ENCODE results near the gene PMM2.

DNA sequence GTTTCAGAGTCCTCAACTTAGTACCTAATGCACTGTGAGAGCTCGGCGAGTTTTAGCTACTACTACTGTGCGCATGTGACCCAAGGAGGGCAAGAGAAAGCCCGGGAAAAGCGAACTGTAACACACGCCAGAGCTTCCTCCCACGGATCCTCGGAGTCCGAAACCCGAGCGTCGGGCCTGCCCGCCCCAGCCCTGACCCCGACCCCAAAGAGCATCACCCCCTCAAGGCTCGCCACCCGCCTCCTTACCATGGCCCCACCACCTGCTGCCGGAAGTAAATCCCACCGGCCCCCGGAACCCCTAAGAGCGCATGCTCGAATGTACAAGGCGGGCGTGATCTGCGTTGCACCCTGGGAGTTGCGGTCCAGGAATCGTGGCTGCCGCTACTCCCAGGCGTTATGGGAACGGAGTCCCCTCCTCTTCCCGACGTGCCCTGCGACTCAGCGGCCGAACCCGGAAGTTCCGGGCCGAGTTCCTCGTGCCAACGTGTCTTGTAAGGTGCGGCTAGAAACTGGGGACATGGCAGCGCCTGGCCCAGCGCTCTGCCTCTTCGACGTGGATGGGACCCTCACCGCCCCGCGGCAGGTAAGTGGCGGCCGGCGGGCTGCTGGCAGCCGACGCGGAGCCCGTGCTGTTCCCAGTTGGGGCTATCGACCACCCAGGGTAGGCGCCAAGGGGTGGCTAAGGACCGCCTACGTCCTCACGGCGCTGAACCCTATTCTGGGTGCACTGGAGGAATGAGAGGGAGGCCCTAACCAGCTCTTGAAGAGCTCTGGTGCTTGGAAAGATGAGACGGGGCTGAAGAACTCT, at the start of gene PMM2, which contains the start of gene TMEM186:
- TF ChIP-seq, protein P1, sequence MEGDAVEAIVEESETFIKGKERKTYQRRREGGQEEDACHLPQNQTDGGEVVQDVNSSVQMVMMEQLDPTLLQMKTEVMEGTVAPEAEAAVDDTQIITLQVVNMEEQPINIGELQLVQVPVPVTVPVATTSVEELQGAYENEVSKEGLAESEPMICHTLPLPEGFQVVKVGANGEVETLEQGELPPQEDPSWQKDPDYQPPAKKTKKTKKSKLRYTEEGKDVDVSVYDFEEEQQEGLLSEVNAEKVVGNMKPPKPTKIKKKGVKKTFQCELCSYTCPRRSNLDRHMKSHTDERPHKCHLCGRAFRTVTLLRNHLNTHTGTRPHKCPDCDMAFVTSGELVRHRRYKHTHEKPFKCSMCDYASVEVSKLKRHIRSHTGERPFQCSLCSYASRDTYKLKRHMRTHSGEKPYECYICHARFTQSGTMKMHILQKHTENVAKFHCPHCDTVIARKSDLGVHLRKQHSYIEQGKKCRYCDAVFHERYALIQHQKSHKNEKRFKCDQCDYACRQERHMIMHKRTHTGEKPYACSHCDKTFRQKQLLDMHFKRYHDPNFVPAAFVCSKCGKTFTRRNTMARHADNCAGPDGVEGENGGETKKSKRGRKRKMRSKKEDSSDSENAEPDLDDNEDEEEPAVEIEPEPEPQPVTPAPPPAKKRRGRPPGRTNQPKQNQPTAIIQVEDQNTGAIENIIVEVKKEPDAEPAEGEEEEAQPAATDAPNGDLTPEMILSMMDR (IDR thresholded peaks at IDR 0.05; ENCODE audit: insufficient read depth, low read length) = no peak
- TF ChIP-seq, protein P2, sequence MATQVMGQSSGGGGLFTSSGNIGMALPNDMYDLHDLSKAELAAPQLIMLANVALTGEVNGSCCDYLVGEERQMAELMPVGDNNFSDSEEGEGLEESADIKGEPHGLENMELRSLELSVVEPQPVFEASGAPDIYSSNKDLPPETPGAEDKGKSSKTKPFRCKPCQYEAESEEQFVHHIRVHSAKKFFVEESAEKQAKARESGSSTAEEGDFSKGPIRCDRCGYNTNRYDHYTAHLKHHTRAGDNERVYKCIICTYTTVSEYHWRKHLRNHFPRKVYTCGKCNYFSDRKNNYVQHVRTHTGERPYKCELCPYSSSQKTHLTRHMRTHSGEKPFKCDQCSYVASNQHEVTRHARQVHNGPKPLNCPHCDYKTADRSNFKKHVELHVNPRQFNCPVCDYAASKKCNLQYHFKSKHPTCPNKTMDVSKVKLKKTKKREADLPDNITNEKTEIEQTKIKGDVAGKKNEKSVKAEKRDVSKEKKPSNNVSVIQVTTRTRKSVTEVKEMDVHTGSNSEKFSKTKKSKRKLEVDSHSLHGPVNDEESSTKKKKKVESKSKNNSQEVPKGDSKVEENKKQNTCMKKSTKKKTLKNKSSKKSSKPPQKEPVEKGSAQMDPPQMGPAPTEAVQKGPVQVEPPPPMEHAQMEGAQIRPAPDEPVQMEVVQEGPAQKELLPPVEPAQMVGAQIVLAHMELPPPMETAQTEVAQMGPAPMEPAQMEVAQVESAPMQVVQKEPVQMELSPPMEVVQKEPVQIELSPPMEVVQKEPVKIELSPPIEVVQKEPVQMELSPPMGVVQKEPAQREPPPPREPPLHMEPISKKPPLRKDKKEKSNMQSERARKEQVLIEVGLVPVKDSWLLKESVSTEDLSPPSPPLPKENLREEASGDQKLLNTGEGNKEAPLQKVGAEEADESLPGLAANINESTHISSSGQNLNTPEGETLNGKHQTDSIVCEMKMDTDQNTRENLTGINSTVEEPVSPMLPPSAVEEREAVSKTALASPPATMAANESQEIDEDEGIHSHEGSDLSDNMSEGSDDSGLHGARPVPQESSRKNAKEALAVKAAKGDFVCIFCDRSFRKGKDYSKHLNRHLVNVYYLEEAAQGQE (IDR thresholded peaks at IDR 0.05; ENCODE audit: insufficient replicate concordance, low read depth) = peak; percentile 34

Data from HL-60 (cell line).